ENCODE data around the gene GTF3A.
A peak's percentile ranks its signal among the peaks of the same experiment; 100 is the strongest.

Gene GTF3A

GRCh38 chr13:27448308-27448707 lies 23.9 kb downstream of the GTF3A start:
- no peak for DNase-seq (ENCODE audit: low read depth in 2 of 2)

- no peak for DNase-seq (ENCODE audit: low read depth in 2 of 2)
These were observed 24.7 kb downstream of the GTF3A start for GRCh38 chr13:27449081-27449603.

- peak; percentile 93 to 95 for DNase-seq (ENCODE audit: low read depth in 2 of 2)
These were observed 25.8 kb downstream of the GTF3A start, which contains the start of gene MTIF3 for GRCh38 chr13:27449936-27450828. Gene MTIF3, minus strand, starts transcription at chr13:27450564. Its CDS starts 10,116 bp downstream, at chr13:27440448.

- peak in 1 of 2 donors; percentile 21 for DNase-seq (ENCODE audit: low read depth in 2 of 2)
These were observed 26.6 kb downstream of the GTF3A start for GRCh38 chr13:27450921-27451471.

- DNase-seq (ENCODE audit: low read depth in 2 of 2): no peak
These were observed 31.0 kb downstream of the GTF3A start for GRCh38 chr13:27455331-27455855.

GRCh38 chr13:27461940-27462584 lies 37.6 kb downstream of the GTF3A start:
- no peak for DNase-seq (ENCODE audit: low read depth in 2 of 2)

GRCh38 chr13:27463500-27463899 lies 39.1 kb downstream of the GTF3A start:
- DNase-seq (ENCODE audit: low read depth in 2 of 2): no peak

GRCh38 chr13:27465611-27466010 lies 41.2 kb downstream of the GTF3A start:
- DNase-seq (ENCODE audit: low read depth in 2 of 2): no peak

GRCh38 chr13:27466513-27466912 lies 42.1 kb downstream of the GTF3A start:
- DNase-seq (ENCODE audit: low read depth in 2 of 2): no peak

- no peak for DNase-seq (ENCODE audit: low read depth in 2 of 2)
These were observed 45.8 kb downstream of the GTF3A start for GRCh38 chr13:27470075-27470820.

- DNase-seq (ENCODE audit: low read depth in 2 of 2): no peak
These were observed 48.0 kb downstream of the GTF3A start for GRCh38 chr13:27472441-27472840.

GRCh38 chr13:27472941-27473340 lies 48.5 kb downstream of the GTF3A start:
- no peak for DNase-seq (ENCODE audit: low read depth in 2 of 2)

GRCh38 chr13:27474751-27475268 lies 50.4 kb downstream of the GTF3A start:
- DNase-seq (ENCODE audit: low read depth in 2 of 2): no peak

- DNase-seq (ENCODE audit: low read depth in 2 of 2): no peak
These were observed 52.7 kb downstream of the GTF3A start for GRCh38 chr13:27476943-27477703.

- DNase-seq (ENCODE audit: low read depth in 2 of 2): no peak
These were observed 57.3 kb downstream of the GTF3A start for GRCh38 chr13:27481766-27482165.

- DNase-seq (ENCODE audit: low read depth in 2 of 2): no peak
These were observed 58.6 kb downstream of the GTF3A start for GRCh38 chr13:27482983-27483382.

GRCh38 chr13:27483421-27483820 lies 59.0 kb downstream of the GTF3A start:
- no peak for DNase-seq (ENCODE audit: low read depth in 2 of 2)

All from stimulated activated CD8-positive, alpha-beta memory T cell treated with anti-CD3 and anti-CD28 coated beads, Interleukin-2, amount 100 ng/mL, for 1 hour (primary cell).